Ureter (tissue), 1 donor: Measurements from ENCODE around the gene NPAS4. TPM values are rescaled to one million over a fixed set of nuclear protein-coding genes. Genes with fewer than 3 reads are reported as not detected.
A peak's percentile ranks its signal among the peaks of the same experiment; 100 is the strongest.
"Not testable (repeated sequence)": the region's sequence is repeated elsewhere in the genome, so short reads cannot be mapped to it uniquely, and the experiment has no call there.

Experiments used
- DNase-seq: peaks from one replicate; pipeline ENCODE4 v3.0.0-alpha.2; 2020; ENCODE audit warnings: low spot score
- total RNA-seq: library from RNA; stranded (reverse); gene quantifications from one replicate; pipeline ENCODE4 v1.2.4, GENCODE V29; 2023
- donor health status: DM: yes; HTN: yes; CAD: no.

NPAS4 gene
- total RNA-seq, result 1.2 TPM

DNA sequence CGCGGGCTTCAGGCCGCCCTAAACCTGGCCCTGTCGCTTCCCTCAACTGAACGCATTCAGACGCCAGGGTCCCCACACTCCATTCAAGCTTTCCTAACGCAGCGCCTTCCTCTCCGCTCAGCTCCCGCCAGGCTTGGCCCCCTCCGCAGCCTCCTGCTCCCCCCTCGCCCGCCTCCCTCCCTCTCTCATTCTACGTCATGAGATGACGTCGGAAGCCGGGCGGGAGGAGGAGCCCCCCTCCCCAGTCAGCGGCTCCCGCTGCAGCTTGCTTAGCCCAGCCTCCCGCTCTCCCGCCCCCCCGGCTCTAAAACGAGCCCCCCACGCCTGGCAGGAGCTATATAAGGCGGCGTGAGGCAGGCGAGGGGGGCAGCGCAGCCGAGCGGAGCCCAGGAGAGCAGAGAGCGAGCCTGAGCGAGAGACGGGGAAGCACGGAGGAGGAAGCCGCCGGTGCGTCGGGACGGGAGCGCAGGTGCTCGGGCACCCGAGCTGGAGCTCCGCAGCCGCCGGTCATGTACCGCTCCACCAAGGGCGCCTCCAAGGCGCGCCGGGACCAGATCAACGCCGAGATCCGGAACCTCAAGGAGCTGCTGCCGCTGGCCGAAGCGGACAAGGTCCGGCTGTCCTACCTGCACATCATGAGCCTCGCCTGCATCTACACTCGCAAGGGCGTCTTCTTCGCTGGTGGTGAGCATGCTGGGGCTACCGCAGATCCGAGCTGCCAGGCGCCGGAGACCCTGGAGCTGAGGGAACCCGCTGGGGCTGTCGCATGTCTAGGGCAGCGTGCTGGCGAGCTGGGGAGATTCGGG, at the start of gene NPAS4:
TSS of gene NPAS4 (plus strand) at position 365 of the 806 bp plus-strand sequence. CDS start at position 510, 145 bp downstream.
- no peak for DNase-seq

DNA sequence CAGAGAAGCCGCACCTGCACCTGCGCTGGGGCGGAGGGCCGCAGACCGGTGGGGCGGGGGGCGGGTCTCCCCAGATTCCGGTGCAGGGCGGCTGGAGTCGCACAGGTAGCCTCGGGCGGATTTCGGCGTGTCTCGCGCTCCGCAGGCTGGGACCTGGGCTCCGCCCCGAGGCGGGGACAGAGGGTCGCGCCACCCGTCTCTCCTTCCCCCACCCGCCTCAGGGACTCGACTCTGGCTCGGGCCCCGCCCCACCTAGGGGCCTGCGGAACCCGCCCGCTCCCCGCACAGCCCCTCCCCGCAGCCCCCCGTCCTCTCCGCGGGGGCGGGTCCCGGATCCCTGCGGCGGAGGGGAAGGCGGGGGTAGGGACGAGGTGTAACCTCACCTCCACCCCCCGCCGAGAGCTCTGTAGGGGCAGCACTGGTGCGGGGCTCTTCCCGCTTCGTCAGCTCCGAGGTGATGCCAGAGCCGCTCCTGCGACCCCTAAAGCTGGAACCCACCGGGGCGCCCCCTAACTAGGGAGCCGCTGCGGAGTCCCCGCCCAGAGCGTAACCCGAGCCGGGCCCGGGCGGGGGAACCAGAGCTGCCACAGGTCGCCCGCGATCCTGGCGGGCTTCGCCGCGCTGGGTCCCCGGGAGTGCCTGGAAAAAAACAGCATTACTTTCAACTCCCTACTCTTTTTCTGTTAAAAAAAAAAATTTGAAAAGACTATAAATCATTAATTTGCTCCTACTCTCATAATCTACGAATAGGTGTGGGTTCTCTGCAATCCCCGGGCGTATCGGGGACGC, 49.0 kb upstream of the NPAS4 start, which contains the start of gene SLC29A2:
TSS of gene SLC29A2 (minus strand) at position 134 of the 789 bp plus-strand sequence. CDS start 169 bp downstream, outside the sequence.
- DNase-seq, result peak; percentile 79

DNA sequence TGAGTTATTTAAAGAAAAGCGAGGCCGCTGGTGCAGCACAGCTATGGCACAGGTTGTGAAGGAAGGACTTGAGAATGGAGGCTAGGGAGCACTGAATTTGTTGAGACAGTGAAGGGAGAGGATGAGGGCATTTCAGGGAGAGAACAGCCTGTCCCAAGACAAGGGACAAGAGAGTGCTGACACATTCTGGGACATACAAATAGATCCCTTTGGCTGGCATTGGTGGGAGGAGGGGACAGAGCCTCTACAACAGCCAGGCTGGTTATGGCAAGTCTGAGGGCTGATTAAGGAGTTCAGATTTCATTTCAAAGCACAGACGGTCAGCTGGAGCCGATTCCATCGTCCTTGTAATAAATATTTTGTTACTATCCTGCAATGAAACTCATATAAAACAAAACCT, 47.6 kb upstream of the NPAS4 start:
- DNase-seq, result no peak

DNA sequence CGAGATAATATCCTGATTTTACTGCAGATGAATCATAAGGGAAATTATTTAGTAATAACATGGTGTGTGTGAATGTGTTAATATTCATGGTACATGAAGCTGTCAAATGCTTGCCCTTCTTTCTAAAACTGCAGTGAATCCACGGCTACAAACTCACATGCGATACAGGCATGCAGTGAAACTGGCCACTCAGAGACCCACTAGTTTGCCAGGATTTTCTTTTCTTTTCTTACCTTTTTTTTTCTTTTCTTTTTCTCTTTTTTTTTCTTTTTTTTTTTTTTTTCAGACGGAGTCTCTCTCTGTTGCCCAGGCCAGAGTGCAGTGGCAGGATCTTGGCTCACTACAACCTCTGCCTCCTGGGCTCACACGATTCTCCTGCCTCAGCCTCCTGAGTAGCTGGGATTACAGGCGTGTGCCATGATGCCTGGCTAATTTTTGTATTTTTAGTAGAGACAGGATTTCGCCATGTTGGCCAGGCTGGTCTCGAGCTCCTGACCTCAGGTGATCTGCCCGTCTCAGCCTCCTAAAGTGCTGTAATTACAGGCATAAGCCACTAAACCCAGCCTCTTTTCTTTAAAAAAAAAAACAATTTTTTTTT, 47.0 kb upstream of the NPAS4 start:
- DNase-seq, result not testable (repeated sequence)

DNA sequence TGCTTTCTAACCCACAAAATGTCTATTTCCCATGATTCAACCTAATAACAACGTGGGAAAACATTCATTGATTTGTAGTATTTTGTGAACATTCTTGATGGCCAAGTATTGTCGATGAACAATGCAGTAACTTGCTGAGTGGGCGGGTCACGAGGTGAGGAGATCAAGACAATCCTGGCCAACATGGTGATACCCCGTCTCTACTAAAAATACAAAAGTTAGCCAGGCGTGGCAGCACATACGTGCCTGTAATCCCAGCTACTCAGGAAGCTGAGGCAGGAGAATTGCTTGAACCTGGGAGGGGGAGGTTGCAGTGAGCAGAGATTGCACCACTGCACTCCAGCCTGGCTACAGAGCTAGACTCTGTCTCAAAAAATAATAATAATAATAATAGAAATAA, 40.6 kb upstream of the NPAS4 start:
- not testable (repeated sequence) for DNase-seq

DNA sequence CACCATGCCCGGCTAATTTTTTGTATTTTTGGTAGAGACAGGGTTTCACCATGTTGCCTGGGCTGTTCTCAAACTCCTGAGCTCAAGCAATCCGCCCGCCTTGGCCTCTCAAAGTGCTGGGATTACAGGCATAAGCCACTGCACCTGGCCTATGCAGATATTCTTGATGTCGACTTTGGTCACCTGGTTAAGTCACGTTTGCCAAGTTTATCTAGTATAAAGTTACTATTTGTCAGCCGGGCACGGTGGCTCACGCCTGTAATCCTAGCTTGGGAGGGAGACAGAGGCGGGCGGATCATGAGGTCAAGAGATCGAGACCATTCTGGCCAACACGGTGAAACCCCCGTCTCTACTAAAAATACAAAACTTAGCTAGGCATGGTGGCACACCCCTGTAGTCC, 36.5 kb upstream of the NPAS4 start:
- not testable (repeated sequence) for DNase-seq

DNA sequence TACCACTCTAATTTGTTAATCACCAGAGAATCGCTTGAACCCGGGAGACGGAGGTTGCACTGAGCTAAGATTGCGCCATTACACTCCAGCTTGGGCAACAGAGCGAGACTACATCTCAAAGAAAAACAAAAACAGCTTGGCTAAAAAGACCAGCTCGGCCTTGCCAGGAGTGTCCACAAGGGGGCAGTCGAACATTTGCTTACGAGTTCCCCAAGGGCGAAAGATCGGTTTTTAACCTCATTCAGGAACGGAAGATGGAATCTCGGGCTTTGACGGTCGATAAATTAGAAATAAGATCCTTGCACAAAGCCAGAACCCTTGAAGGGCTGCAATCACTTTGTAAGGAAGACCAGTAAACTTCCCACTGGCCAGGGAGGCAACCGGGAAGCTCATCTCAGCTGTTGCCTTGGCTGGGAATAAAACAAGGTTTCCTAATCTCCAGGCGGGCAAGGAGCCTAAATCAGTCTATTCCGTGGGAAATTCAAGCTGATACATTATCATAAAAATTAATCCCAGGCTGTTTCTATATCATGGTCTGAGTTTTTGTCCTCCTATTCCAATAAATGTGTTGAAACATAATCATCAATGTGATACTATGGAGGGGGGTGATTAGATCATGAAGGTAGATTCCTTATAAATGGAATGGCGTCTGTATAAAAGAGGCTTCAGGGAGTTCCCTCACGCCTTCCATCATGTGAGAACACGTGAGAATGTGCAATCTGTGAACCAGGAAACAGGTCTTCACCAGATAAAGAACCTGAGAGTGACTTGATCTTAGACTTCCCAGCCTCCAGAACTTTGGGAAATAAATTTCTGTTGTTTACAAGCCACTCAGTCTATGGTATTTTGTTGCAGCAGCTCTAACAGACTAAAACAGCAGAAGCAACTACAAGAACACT, 34.4 kb upstream of the NPAS4 start:
- DNase-seq, result peak; percentile 87

DNA sequence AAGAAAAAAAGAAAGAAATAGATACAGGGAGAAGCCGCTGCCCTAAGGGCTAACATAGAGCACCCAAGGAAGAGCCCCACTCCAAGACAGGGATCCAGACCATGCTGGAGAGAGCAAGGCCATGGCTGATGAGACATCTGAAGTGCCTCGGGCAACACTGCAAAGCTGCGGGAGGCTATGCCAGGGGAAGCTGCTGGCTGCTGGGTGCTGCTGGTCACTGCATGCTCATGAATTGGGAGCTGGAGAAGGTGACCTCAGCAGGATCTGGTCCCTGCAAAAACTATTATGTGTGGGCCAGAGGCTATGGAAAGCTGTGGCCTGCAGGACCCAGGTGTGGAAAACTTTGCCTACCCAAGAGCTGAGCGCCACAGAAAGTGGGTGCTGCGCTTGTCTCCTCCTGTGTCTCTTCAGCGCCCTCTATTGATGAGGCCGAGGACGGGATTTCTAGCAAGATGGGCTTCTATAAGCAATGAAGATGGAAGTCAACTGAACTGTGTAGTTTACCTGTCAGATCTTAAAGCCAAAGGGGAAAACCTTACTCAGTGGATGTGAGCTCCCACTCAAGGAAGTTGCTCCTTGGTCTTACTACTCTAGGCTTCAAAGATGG, 32.0 kb upstream of the NPAS4 start:
- peak; percentile 72 for DNase-seq

DNA sequence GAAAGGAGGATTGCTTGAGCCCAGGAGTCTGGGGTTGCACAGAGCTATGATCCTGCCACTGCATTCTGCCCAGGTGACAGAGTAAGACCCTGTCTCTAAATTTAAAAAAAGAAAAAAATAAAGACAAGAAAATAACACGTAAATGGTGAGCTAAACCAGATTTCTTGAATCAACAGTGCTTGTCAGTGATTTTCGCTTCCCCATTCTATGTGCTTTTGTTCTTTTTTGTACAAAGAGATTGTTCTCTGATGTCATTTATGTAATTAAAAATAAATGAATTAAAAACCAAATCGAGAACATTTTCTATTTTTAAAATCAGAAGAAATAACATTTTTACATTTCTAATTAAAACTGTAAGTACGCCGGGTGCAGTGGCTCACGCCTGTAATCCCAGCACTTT, 29.5 kb upstream of the NPAS4 start:
- DNase-seq, result no peak

DNA sequence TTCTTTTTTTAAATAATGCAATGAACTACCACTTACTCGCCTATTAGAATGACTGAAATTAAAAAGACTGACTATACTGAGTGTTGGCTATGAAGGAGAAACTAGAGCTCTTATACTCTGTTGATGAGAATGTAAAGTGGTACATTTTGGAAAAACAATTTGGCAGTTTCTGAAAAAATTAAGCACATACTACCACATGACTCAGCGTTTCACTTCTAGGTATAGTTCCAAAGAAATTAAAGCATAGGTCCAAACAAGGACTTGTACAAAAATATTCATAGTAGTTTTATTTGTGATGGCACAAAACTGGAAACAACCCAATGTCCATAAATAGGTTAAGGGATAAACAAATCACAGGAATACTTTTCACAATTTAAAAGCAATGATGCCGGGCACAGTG, 26.9 kb upstream of the NPAS4 start:
- no peak for DNase-seq

DNA sequence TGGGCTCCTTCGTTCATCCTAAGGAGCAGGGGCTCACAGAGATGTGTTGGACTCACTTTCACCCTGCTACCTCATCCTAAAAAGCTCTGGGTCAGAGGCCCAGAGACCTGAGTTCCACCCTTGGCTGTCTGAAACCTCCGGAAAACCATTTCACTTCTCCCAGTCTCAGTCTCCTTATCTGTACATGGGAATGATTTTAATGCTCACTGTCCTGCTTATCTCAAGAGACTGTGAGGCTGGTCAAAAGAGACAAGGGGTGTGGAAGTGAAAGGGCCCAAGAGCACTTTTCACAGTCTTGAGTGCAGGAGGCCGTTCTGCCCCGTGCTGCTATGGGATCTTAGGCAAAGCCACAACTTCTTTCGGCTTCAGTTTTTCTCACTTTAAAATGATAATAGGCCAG, 13.2 kb upstream of the NPAS4 start:
- no peak for DNase-seq

DNA sequence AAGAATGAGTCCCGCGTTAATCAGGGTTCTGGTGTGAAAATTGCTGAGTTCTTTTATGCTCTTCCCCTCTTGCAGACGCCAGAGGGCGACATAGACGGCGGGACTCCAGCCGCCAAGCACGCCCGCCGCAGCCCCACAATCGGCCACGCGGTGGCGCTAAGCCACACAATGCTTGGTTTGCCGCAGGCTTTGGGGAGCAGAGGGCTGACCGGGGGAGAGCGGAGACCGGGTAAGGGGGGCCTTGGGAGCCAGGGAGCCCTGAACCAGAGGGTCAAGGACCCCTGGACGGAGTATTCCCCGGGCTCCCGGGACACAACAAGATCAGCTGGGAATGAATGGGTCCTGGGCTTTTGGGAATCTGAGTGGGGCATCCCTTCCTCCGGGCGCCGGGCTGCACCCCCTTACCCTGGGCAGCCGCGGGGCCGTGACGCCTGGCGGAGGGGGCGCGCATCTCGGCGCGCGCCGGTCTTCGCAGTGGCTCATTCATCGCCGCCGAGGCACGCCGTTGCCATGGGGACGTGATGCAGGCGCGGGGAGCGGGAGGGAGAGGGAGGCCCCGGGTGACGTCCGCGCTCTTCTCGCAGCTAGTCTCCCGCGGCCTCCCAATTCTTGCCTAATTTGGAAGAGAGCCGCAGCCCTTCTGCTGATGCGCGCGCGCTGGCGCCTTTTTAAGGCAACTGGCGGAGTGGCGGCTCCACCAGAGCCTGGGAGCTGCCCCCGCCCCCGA, 12.2 kb upstream of the NPAS4 start:
- peak; percentile 90 for DNase-seq

DNA sequence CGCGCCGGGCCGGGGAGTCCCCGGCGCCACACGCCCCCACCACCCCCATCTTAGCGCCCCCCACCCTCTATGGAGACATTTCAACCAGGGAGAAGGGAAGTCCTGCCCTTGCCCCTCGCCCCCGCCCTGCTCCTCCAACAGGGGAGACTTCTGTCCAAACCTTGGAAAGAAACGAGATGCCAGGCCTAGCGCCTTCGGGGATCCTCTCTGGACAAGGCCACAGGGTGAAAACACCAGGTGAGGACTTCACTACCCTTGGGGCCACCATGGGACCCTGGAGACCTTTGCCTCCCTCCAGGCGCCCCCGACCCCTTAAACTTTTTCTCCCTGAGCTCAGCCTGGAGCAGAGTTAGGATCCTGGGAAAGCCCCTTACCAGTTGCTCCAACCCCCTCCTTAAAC, 11.6 kb upstream of the NPAS4 start:
- no peak for DNase-seq

DNA sequence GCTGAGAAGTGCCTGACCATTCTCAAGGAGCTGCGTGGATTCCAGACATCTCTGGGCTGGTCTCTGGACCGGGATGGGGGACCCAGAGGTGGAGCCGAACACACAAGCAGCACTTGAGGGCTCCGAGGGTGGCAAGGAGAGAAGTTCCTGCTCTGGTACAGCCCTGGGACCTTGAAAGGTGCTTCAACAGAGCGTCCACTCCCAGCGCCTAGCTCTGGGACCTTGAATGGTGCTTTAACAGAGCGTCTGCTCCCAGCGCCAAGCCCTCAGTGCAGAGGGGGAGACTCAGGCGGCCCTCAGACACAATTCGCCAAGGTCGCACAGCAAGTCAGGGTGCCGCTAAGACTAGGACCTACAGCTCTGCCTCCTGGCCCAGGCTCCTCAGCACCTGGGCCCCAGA, 10.6 kb upstream of the NPAS4 start:
- DNase-seq, result no peak

DNA sequence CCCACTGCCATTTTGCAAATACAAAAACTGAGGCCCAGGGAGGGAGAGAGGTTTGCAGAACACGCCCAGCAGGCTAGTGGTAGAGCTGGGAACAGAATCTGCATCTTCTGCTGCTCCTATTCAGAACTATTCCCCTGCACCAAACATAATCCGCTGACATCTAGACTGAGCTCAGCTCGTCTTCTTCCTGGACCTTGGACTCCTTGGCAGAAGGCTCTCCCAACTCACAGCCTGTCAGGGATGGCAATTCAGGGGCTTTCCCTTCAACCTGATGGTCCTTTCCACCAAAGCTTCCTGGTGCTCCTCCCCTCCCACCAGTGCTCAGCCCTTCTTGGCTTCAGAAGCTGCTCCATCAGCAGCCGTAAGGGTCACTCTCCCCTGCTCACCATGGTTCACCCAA, 9.5 kb upstream of the NPAS4 start:
- DNase-seq, result no peak

DNA sequence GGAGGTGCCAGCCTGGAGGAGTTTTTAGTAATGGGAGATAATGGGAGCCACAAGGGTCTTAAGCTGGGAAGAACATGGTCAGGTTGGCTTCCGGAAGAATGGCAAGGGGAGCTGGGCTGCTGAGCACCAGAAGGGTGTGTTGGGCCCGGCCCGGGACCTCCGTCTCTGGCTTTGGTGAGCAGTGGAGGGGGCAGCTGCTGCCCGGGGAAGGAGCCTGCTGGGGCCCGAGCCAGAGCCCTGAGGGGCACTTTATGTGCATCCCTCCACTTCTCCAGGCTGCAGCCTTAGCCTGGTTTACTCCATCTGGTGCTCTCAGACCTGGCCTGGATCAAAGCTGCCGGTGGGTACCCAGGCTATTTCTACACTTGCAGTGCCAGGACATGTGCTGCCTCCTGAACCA, 8.7 kb upstream of the NPAS4 start:
- DNase-seq, result no peak

DNA sequence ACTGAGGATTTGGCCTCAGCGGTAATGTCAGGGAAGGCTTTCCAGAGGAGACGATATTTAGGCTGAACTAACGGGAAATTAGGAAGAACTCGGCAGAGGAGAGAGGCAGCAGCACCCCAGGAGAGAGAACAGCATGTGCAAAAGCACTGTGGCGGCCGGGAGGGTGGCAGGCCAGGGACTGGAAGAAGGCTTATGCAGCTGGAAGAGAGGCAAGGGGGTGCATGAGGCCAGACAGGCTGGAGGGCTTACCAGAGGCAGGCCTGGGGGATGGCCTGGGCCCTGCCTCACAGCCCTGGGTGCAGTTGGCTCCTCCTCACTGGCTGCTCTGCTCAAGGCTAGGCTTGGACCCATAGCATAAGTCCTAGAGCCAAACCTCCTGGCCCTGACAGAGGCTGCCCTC, 7.7 kb upstream of the NPAS4 start:
- DNase-seq, result no peak

DNA sequence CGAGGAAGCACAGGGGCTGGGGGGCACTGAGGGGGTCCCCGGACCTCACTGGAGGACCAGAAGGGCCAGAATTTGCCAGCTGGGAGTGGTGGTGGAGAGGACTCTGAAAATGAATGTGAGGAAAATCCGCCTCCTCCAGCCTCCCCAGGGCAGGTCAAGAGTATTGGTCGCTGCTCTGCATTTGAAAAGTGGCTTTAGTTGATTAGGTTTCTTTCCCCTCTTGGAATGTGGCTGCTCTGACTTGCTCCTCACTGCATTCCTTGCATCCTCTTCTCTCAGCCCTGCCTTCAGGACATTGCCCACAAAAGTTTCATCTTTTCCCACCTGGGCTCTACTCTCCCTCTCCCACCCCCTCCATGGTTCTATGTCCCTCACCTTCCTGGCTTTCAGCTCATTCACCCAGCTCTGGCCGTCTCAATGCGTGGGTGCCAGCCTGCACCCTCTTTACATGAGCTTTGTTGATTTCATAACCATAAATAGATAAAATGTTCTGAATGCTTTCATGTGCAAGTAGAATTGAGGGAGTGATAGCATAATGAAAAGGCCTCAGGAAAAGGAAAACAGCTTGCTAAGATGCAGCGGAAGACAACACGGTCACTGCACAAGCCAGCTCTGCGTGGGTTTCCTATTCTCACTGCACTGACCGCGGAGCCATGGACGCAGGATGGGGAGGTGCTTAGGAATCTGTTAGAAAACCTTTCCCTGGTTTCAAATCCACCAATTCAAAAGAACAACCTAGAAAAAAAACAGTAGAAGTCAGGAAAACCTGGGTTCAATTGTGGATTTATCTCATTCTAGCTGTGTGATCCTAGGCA, 6.5 kb upstream of the NPAS4 start:
- no peak for DNase-seq

DNA sequence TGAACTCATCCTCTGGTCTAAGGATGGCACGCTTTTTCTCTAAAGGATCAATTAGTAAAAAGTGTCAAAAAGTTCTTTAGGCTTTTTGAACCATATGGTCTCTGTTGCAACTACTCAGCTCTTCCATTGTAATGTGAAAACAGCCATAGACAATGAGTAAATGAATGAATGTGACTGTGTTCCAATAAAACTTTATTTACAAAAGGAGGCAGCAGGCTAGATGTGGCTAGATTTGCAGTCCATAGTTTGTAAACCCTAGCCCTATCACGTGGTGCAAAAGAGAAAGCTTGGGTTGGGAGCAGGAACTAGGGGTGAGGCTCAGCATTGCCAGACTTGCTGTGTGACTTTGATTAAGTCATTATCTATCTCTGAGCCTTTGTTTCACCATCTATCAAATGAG, 5.4 kb upstream of the NPAS4 start:
- DNase-seq, result no peak

DNA sequence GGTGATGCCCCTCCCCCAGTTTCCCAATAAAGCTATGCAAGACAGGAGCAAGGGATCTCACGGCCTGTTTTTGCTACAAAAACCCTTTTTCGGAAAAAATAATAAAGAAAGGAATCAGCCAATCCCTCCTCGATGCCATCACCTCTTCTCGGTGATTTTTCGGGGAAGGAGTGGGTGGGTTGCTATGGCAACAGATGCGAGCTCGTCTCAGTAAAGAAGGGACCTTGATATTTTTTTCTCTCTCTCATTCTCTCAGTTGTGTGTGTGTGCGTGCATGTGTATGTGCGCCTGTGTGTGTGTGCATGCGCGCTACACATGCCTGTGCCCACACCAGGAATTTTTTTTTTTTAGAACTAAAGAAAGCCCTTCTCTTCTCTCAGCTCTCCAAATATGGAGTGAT, 3.8 kb upstream of the NPAS4 start:
- no peak for DNase-seq
